SK-N-SH (cell line): ENCODE results near the gene ATP5F1E. TPM values are rescaled to one million over a fixed set of nuclear protein-coding genes. Genes with fewer than 3 reads are reported as not detected.

Experiments
- CTCF ChIA-PET: fragments of 300-600, 350-600 bp; formaldehyde crosslinking; extraction: SDS; loops from one replicate; lab custom pipeline; 2021; lab: Yijun Ruan, JAX
- POLR2A ChIA-PET: fragments of 350-600 bp; sonication (Branson Sonifier 250); formaldehyde crosslinking; extraction: SDS; loops from one replicate; lab custom pipeline; 2020; ENCODE audit warnings: antibody characterized with exemption, inconsistent platforms; lab: Yijun Ruan, JAX
- DNase-seq: peaks from one replicate; pipeline ENCODE4 v3.0.0; 2012
- H2AFZ ChIP-seq: fragments of 200-600 bp; sonication (generic); 2 replicates; pipeline ENCODE4 v1.8.1; 2016; ENCODE audit warnings: antibody characterized with exemption, mild to moderate bottlenecking, low read depth
- H3F3A ChIP-seq: fragments of 200-600 bp; sonication (generic); replicated peaks from 2 replicates; pipeline ENCODE3; 2016; ENCODE audit warnings: antibody characterized with exemption, mild to moderate bottlenecking; ENCODE audit not compliant: insufficient read depth
- H3K27ac ChIP-seq, 2 experiments: fragments of 200-500 bp in 1 of 2; fragments of 200-600 bp in 1 of 2; sonication (Bioruptor generic) in 1 of 2; sonication (generic), shearing (Covaris generic) in 1 of 2; 2 replicates each; pipeline versions ENCODE4 v1.5.1 to v1.6.1; 2014 to 2016; ENCODE audit warnings: low read depth in 2 of 2, inconsistent platforms in 1 of 2, low read length in 1 of 2, mild to moderate bottlenecking in 1 of 2, mixed read lengths in 1 of 2
- H3K27me3 ChIP-seq: fragments of 200-600 bp; sonication (generic), shearing (Covaris generic); 2 replicates; pipeline ENCODE4 v1.6.1; 2016; ENCODE audit warnings: mixed run types; ENCODE audit not compliant: insufficient read depth
- H3K36me3 ChIP-seq, 2 experiments: fragments of 200-500 bp in 1 of 2; fragments of 200-600 bp in 1 of 2; sonication (Bioruptor generic) in 1 of 2; sonication (generic) in 1 of 2; replicated peaks in 1 of 2; 2 replicates each; pipeline versions ENCODE3 to v1.5.1; 2014 to 2016; ENCODE audit warnings: low read length in 1 of 2, mild to moderate bottlenecking in 1 of 2; ENCODE audit not compliant: insufficient read depth in 2 of 2, control insufficient read depth in 1 of 2
- H3K4me1 ChIP-seq, 2 experiments: fragments of 200-500 bp in 1 of 2; fragments of 200-600 bp in 1 of 2; sonication (Bioruptor generic) in 1 of 2; sonication (generic), shearing (Covaris generic) in 1 of 2; 2 replicates each; pipeline versions ENCODE4 v1.5.1 to v1.6.1; 2014 to 2016; ENCODE audit warnings: low read depth in 1 of 2, low read length in 1 of 2, mixed run types in 1 of 2; ENCODE audit not compliant: insufficient read depth in 2 of 2, control insufficient read depth in 1 of 2
- H3K4me2 ChIP-seq: fragments of 200-600 bp; sonication (generic), shearing (Covaris generic); 2 replicates; pipeline ENCODE4 v1.6.1; 2017; ENCODE audit warnings: mixed run types
- H3K4me3 ChIP-seq, 2 experiments: fragments of 200-500 bp in 1 of 2; fragments of 200-600 bp in 1 of 2; sonication (Bioruptor generic) in 1 of 2; sonication (generic), shearing (Covaris generic) in 1 of 2; 2 replicates each; pipeline versions ENCODE4 v1.5.1 to v1.8.1; 2014 to 2016; ENCODE audit warnings: low read depth in 2 of 2, inconsistent platforms in 1 of 2, low read length in 1 of 2, mild to moderate bottlenecking in 1 of 2, mixed read lengths in 1 of 2, moderate library complexity in 1 of 2
- H3K79me2 ChIP-seq: fragments of 200-600 bp; sonication (generic); 2 replicates; pipeline ENCODE4 v1.8.1; 2017; ENCODE audit warnings: mild to moderate bottlenecking; ENCODE audit not compliant: insufficient read depth
- H3K9ac ChIP-seq: fragments of 200-600 bp; sonication (generic); 2 replicates; pipeline ENCODE4 v1.6.1; 2017; ENCODE audit warnings: mixed run types
- H3K9me2 ChIP-seq: fragments of 200-600 bp; sonication (generic); 2 replicates; pipeline ENCODE4 v1.6.1; 2017; ENCODE audit warnings: mixed run types
- H3K9me3 ChIP-seq: fragments of 200-600 bp; sonication (generic); 2 replicates; pipeline ENCODE4 v1.6.1; 2017; ENCODE audit warnings: mixed run types, mild to moderate bottlenecking, moderate library complexity
- H4K20me1 ChIP-seq: fragments of 200-600 bp; sonication (generic); 2 replicates; pipeline ENCODE4 v1.6.1; 2017; ENCODE audit warnings: mild to moderate bottlenecking, mixed run types; ENCODE audit not compliant: insufficient read depth
- CHD2 ChIP-seq: fragments of 150-350 bp; IDR thresholded peaks from 2 replicates; pipeline ENCODE4 v1.6.1; 2018; ENCODE audit warnings: low read length; ENCODE audit not compliant: partially characterized antibody
- ELF1 ChIP-seq: IDR thresholded peaks from 2 replicates; pipeline ENCODE4 v1.4.0; 2012
- EP300 ChIP-seq, 2 experiments: IDR thresholded peaks; 2 replicates each; pipeline versions ENCODE4 v1.4.0 to v1.6.1; 2012; ENCODE audit warnings: borderline replicate concordance in 1 of 2, low read depth in 1 of 2, low read length in 1 of 2
- FOXJ3 ChIP-seq: sonication (generic); formaldehyde crosslinking; IDR thresholded peaks from 2 replicates; pipeline ENCODE4 v1.5.1; 2020; ENCODE audit warnings: mild to moderate bottlenecking, missing genetic modification reagents
- GABPA ChIP-seq: IDR thresholded peaks from 2 replicates; pipeline ENCODE4 v1.4.0; 2012; ENCODE audit warnings: low read depth, mild to moderate bottlenecking
- JUND ChIP-seq: IDR thresholded peaks from 2 replicates; pipeline ENCODE4 v1.4.0; 2012
- NFIC ChIP-seq: IDR thresholded peaks from 2 replicates; pipeline ENCODE4 v1.4.0; 2012; ENCODE audit warnings: borderline replicate concordance
- RCOR1 ChIP-seq: fragments of 150-350 bp; IDR thresholded peaks from 2 replicates; pipeline ENCODE4 v1.6.1; 2017; ENCODE audit warnings: antibody characterized with exemption, low read length
- SMC3 ChIP-seq: IDR thresholded peaks from 2 replicates; pipeline ENCODE4 v1.6.1; 2012; ENCODE audit warnings: low read depth, low read length, improper control_type of control experiment
- TCF12 ChIP-seq: IDR thresholded peaks from 2 replicates; pipeline ENCODE4 v1.4.0; 2012
- TEAD4 ChIP-seq: IDR thresholded peaks from 2 replicates; pipeline ENCODE4 v1.4.0; 2012; ENCODE audit warnings: mild to moderate bottlenecking, borderline replicate concordance; ENCODE audit not compliant: insufficient read depth
- WGBS: methylation state at CpG from one replicate; pipeline ENCODE4 v1.1.6; 2017; ENCODE audit warnings: low lambda C conversion rate; 5-methylcytosine and 5-hydroxymethylcytosine counted together
- polyA plus RNA-seq, 3 experiments: library from polyadenylated mRNA; depleted of rRNA; stranded (reverse); fragments of >200 nt; gene quantifications; 2 replicates each; pipeline ENCODE4 v1.2.3, GENCODE V29; 2012
- TF ChIP-seq, protein P1 (sequence below): IDR thresholded peaks from 2 replicates; pipeline ENCODE4 v1.6.1; 2012; ENCODE audit warnings: mild to moderate bottlenecking, low read depth, low read length, moderate library complexity
- TF ChIP-seq, protein P2 (sequence below): fragments of 200-600 bp; sonication (generic); IDR thresholded peaks from 2 replicates; pipeline ENCODE4 v1.6.1; 2017; ENCODE audit warnings: antibody characterized with exemption, mild to moderate bottlenecking, moderate library complexity
- TF ChIP-seq, protein P3 (sequence below): IDR thresholded peaks from 2 replicates; pipeline ENCODE4 v1.4.0; 2012; ENCODE audit warnings: low read depth
- TF ChIP-seq, protein P4 (sequence below): fragments of 150-350 bp; IDR thresholded peaks from 2 replicates; pipeline ENCODE4 v1.6.1; 2017; ENCODE audit warnings: antibody characterized with exemption, low read length, low read depth, borderline replicate concordance
- TF ChIP-seq, protein P5 (sequence below): IDR thresholded peaks from 2 replicates; pipeline ENCODE4 v1.4.0; 2012; ENCODE audit warnings: low read depth, borderline replicate concordance

ATP5F1E gene
- polyA plus RNA-seq, 1 of the 3 experiments (the other 2 are of a cell fraction): 60.8 TPM

DNA sequence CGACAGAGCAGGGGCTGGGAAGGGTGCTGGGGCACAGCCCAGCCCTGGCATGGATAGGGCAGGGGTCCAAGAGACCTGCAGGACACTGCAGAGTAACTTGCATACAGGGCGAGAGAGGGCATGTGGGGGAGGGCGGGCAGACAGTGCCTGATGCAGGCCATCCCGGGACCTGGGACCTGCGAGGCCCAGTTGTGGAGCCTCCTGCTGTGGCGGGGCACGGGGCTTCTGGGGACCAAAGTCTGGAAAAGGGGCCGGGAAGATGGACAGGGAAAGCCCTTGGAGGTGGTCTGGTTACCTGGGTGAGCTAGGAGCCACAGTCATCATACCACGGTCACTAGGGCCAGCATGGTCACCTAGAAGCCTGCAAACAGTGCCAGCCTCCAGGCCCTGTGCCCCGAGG lies 13.3 kb downstream of the ATP5F1E start:
- ChIA-PET POLR2A (interaction anchor here (2.4 kb wide), 1 partner anchor 13 kb away, joined by 7 read pairs; the partner anchor contains the start of gene ATP5F1E), CTCF (interaction anchor here (0.7 kb wide), 1 partner anchor 27 kb away, joined by 3 read pairs; no protein-coding TSS in a partner anchor)
- H3K4me2 ChIP-seq: no peak overlapping the region

DNA sequence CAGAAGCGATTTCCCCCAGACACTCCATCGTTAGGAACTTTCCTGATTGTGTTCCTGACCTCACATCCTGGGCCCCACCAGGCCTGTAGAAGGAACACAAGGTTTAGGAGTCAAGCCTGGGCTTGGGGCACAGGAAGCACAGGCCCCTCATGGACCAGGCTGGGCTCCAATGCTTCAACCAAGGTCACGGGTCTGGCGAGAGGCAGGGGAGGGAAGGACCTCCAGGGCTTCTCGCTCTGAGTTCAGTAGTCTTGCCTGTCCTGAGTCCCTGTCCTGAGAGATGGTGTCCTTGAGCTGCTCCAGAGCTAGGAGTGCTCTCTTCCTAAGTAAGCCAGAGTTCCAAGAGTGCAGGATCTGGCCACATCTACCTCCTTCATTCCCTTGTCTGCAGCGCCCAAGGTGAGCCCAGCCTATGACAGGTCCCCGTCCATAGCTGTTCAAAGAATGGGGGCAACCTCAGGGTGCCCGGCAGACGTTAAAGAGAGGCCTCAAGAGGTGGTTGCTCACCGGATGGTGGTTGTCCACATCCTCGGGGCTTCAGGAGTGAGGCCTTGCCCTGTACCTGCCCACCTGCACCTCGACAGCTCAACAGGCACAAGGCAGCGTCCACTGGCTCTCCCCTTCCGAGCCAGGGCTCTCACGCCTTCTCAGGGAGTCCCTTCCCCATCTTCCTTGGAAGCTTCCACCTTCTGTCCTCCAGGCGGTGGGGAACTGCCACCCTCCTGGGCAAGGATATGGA lies 14.5 kb downstream of the ATP5F1E start:
- peaks cover 0 to 3% of the 10 kb centered on the region in 2 experiments for H3K36me3 ChIP-seq
- H3K9me2 ChIP-seq: no peaks in the 10 kb centered on the region
- no peak overlapping the region for H2AFZ ChIP-seq
- no peaks in the 10 kb centered on the region for H3K27me3 ChIP-seq
- H3K9me3 ChIP-seq: no peaks in the 10 kb centered on the region
- H3K79me2 ChIP-seq: peaks cover 9% of the 10 kb centered on the region; the same call in 1 of the 2 replicates
- ChIA-PET CTCF (interaction anchor here (0.8 to 1.9 kb wide), 3 partner anchors 12 to 205 kb away, joined by 4 to 9 read pairs (median 4); no protein-coding TSS in a partner anchor), POLR2A (interaction anchor here (2.4 kb wide), 1 partner anchor 14 kb away, joined by 7 read pairs; the partner anchor contains the start of gene ATP5F1E)
- no peak overlapping the region for H3K4me2 ChIP-seq
- H3F3A ChIP-seq: peaks cover 29% of the 10 kb centered on the region
- 97% methylated on average over 16 of the region's 16 CpGs for WGBS
- H3K4me1 ChIP-seq: peaks cover 13 to 42% of the 10 kb centered on the region in 2 experiments
- H3K4me3 ChIP-seq: no peak overlapping the region
- H3K9ac ChIP-seq: no peak overlapping the region
- H4K20me1 ChIP-seq: no peaks in the 10 kb centered on the region
- no peak overlapping the region; a peak in 1 of 4 replicates for H3K27ac ChIP-seq
- DNase-seq: no peak
- no peak for TF ChIP-seq SMC3
- TF ChIP-seq GABPA: no peak
- no peak for TF ChIP-seq NFIC
- TF ChIP-seq, protein P1, sequence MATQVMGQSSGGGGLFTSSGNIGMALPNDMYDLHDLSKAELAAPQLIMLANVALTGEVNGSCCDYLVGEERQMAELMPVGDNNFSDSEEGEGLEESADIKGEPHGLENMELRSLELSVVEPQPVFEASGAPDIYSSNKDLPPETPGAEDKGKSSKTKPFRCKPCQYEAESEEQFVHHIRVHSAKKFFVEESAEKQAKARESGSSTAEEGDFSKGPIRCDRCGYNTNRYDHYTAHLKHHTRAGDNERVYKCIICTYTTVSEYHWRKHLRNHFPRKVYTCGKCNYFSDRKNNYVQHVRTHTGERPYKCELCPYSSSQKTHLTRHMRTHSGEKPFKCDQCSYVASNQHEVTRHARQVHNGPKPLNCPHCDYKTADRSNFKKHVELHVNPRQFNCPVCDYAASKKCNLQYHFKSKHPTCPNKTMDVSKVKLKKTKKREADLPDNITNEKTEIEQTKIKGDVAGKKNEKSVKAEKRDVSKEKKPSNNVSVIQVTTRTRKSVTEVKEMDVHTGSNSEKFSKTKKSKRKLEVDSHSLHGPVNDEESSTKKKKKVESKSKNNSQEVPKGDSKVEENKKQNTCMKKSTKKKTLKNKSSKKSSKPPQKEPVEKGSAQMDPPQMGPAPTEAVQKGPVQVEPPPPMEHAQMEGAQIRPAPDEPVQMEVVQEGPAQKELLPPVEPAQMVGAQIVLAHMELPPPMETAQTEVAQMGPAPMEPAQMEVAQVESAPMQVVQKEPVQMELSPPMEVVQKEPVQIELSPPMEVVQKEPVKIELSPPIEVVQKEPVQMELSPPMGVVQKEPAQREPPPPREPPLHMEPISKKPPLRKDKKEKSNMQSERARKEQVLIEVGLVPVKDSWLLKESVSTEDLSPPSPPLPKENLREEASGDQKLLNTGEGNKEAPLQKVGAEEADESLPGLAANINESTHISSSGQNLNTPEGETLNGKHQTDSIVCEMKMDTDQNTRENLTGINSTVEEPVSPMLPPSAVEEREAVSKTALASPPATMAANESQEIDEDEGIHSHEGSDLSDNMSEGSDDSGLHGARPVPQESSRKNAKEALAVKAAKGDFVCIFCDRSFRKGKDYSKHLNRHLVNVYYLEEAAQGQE: no peak
- no peak for TF ChIP-seq FOXJ3 (CRISPR knock-in tag)
- TF ChIP-seq, protein P2, sequence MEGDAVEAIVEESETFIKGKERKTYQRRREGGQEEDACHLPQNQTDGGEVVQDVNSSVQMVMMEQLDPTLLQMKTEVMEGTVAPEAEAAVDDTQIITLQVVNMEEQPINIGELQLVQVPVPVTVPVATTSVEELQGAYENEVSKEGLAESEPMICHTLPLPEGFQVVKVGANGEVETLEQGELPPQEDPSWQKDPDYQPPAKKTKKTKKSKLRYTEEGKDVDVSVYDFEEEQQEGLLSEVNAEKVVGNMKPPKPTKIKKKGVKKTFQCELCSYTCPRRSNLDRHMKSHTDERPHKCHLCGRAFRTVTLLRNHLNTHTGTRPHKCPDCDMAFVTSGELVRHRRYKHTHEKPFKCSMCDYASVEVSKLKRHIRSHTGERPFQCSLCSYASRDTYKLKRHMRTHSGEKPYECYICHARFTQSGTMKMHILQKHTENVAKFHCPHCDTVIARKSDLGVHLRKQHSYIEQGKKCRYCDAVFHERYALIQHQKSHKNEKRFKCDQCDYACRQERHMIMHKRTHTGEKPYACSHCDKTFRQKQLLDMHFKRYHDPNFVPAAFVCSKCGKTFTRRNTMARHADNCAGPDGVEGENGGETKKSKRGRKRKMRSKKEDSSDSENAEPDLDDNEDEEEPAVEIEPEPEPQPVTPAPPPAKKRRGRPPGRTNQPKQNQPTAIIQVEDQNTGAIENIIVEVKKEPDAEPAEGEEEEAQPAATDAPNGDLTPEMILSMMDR: no peak
- TF ChIP-seq JUND: no peak
- no peak for TF ChIP-seq TEAD4
- TF ChIP-seq, protein P3, sequence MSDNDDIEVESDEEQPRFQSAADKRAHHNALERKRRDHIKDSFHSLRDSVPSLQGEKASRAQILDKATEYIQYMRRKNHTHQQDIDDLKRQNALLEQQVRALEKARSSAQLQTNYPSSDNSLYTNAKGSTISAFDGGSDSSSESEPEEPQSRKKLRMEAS: no peak
- TF ChIP-seq CHD2: no peak
- no peak for TF ChIP-seq TCF12
- TF ChIP-seq ELF1: no peak
- no peak for TF ChIP-seq EP300 (IDR thresholded peaks at IDR 0.05; ENCODE audit: borderline replicate concordance in 1 of 2, low read depth in 1 of 2, low read length in 1 of 2)
- TF ChIP-seq RCOR1: no peak

More for the DNA sequence above, 13.3 kb downstream of the ATP5F1E start:
- H3K4me3 ChIP-seq: no peak overlapping the region
- peaks cover 9% of the 10 kb centered on the region; the same call in 1 of the 2 replicates for H3K79me2 ChIP-seq
- H3K36me3 ChIP-seq: peaks cover 9 to 10% of the 10 kb centered on the region in 2 experiments
- H3K27me3 ChIP-seq: no peaks in the 10 kb centered on the region
- H3K4me1 ChIP-seq: peaks cover 12 to 42% of the 10 kb centered on the region in 2 experiments
- no peak overlapping the region for H3K9ac ChIP-seq
- 88% methylated on average over 5 of the region's 10 CpGs for WGBS
- no peak for DNase-seq
- H3K27ac ChIP-seq: no peak overlapping the region
- no peak for TF ChIP-seq FOXJ3 (CRISPR knock-in tag)
- TF ChIP-seq, protein P4, sequence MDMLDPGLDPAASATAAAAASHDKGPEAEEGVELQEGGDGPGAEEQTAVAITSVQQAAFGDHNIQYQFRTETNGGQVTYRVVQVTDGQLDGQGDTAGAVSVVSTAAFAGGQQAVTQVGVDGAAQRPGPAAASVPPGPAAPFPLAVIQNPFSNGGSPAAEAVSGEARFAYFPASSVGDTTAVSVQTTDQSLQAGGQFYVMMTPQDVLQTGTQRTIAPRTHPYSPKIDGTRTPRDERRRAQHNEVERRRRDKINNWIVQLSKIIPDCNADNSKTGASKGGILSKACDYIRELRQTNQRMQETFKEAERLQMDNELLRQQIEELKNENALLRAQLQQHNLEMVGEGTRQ: no peak
- TF ChIP-seq, protein P5, sequence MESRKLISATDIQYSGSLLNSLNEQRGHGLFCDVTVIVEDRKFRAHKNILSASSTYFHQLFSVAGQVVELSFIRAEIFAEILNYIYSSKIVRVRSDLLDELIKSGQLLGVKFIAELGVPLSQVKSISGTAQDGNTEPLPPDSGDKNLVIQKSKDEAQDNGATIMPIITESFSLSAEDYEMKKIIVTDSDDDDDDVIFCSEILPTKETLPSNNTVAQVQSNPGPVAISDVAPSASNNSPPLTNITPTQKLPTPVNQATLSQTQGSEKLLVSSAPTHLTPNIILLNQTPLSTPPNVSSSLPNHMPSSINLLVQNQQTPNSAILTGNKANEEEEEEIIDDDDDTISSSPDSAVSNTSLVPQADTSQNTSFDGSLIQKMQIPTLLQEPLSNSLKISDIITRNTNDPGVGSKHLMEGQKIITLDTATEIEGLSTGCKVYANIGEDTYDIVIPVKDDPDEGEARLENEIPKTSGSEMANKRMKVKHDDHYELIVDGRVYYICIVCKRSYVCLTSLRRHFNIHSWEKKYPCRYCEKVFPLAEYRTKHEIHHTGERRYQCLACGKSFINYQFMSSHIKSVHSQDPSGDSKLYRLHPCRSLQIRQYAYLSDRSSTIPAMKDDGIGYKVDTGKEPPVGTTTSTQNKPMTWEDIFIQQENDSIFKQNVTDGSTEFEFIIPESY: no peak
- TF ChIP-seq, all 33 proteins: peak for 0
- Histone ChIP-seq H4K20me1 (no peaks in the 10 kb centered on the region), H3K9me3 (no peaks in the 10 kb centered on the region), H2AFZ (no peak overlapping the region), H3K9me2 (no peaks in the 10 kb centered on the region), H3F3A (peaks cover 28% of the 10 kb centered on the region)
